ENCODE measurements around the gene TOR1AIP2. TPM values are rescaled to one million over a fixed set of nuclear protein-coding genes. Genes with fewer than 3 reads are reported as not detected.

The TOR1AIP2 gene
- polyA plus RNA-seq, 3 donors, result 5.1 to 12.5 (median 10.0) TPM

DNA sequence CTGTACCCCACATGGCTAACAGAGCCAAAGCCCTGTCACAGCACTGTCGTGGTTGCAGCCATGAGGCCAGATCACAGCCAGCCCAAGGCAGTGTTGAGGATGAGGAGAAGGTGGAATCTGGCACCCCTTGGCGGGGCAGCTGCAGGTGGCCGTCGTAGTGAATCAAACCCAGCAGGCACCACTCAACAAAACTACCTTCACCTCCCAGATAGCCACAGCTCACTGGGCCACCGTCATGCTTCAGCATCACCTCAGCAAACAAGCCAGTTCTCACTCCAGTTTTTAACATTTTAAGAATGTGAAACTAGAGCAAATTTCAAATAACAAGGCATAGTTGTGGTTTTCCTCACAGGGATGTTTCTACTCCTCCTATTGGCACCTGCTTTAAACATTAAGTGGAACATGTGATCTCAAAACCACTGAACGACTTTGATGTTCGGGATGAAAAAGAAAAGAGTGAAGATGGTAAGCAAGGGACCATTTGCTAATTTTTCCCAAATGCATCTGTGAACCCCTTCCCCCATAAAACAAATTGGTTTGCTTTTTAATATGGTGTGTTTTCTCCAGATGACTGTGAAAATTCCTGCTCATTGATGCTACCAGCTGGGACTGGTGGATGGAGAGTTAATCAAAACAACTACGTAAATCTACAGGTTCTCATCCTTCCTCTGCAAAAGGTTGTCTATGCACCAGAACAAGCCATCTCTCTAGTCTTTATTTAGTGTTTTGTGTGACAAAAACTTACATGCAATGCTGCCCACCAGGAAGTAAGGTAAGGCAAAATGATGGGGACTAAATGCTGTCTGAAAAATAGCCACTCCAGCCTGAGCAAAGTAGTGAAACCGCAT lies 45.5 kb downstream of the TOR1AIP2 start:
- WGBS, 3 donors, result 64 to 75% (median 66%) methylated on average over 9 of the region's 9 CpGs

DNA sequence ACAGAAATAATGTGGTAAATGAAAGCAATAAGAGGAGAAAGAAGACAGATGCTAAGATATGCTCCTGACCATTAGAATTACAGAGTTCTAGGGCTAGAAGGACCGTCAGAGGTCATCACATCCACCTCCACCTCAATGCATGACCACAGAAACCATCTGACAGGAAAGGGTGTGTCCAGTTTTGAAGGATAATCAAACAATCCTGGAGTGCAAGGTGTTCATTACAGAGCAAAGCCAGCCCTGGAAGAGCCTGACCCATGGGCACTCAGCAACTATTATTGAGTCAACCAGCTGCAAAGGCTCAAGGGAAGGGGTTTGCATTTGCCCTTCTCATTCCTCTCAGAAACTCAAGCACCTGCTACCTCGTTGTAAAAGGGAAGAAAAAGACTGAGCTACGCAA lies 46.4 kb downstream of the TOR1AIP2 start:
- WGBS, 3 donors, result 53 to 56% (median 55%) methylated on average over 3 of the region's 3 CpGs
- H3K27ac ChIP-seq (ENCODE audit: low read depth, low read length), result no peak overlapping the region

More for the DNA sequence above, 45.5 kb downstream of the TOR1AIP2 start:
- H3K27ac ChIP-seq (ENCODE audit: low read depth, low read length), result no peak overlapping the region

DNA sequence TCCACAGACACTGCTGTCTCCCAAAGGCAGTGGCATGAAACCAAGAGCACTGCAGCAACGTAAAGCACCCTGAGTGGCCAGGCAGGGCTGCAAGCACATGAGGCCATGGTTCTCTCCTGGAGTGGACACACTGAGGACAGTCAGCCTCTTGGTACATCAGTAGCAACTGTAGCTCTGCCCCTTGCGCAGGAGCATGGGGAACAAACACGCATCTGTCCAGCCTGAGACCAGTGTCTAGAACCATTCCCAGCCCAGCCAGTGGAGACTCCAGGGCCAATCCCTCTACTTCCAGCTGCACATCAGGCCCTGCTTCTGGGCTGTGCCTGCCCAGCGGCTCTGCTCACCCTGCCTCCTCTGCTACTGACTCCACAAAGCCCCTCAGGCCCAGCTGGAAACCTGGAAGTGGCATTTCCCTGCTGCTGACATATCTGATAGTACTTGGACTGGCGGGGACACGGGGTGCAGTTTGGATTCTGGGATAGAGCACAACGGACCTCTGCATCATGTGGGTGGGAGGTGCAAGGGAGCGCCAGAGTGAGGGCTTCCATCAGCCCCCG lies 49.0 kb downstream of the TOR1AIP2 start:
- H3K27ac ChIP-seq (ENCODE audit: low read depth, low read length), result no peak overlapping the region

GRCh38 chr1:179826626-179827280 lies 50.9 kb downstream of the TOR1AIP2 start:
- 73 to 78% (median 74%) methylated on average over 7 of the region's 7 CpGs for WGBS, 3 donors

More for the DNA sequence above, 49.0 kb downstream of the TOR1AIP2 start:
- 89 to 93% (median 90%) methylated on average over 9 of the region's 9 CpGs for WGBS, 3 donors

DNA sequence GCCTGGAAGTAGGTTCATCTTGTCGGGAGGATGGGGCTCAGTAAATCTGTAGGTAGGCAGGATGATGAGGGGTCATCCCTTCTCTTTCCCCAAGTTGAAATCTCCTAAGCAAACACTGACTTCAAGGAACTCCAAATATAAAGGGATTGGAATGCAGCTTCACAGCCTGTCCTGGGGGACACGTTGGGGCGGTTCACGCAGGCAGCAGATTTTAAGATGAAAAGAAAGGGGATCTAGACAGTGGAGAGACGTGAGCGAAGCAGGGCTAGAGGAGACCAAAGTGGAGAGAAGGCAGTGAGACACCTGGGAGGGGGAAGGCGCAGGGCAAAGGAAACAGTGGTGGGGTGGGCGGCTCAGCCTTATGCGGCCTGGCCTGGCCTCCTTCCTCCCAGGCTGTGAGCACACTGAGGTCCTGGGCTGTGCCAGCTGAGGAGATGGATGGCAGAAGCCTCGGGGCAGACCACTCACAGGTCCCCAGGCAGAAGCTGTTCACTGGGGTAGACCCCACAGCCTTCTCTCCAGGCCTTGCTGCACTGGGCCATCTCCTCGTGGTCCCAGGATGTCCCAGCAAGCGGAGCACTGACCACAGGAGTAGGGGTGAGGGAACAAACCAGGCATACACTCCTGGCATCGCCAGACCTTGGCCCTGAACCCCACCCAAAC lies 51.7 kb downstream of the TOR1AIP2 start:
- H3K27ac ChIP-seq (ENCODE audit: low read depth, low read length), result no peak overlapping the region
- WGBS, 3 donors, result 76 to 82% (median 78%) methylated on average over 12 to 13 of the region's 13 CpGs

More at GRCh38 chr1:179826626-179827280, 50.9 kb downstream of the TOR1AIP2 start:
- H3K27ac ChIP-seq (ENCODE audit: low read depth, low read length), result no peak overlapping the region

DNA sequence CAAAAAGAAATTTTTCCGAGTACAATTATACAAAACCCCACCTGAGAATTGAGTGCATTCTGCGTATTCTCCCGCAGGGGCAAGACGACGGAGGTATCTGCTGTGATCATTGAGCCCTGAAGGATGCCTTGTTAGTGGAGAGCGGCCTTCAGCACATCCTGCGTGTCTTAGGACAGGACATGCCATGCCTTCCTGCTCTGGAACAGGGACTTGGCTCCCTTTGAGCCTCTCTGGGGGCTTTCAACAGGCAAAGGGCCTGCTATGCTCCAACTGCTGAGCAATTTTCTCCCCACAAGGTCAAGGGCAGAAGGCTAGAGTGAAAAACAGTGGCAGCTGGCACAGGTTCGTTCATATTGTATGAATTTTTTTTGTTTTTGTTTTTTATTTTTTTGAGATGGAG lies 52.4 kb downstream of the TOR1AIP2 start:
- WGBS, 3 donors, result 77 to 83% (median 79%) methylated on average over 8 of the region's 8 CpGs
- H3K27ac ChIP-seq (ENCODE audit: low read depth, low read length), result no peak overlapping the region

DNA sequence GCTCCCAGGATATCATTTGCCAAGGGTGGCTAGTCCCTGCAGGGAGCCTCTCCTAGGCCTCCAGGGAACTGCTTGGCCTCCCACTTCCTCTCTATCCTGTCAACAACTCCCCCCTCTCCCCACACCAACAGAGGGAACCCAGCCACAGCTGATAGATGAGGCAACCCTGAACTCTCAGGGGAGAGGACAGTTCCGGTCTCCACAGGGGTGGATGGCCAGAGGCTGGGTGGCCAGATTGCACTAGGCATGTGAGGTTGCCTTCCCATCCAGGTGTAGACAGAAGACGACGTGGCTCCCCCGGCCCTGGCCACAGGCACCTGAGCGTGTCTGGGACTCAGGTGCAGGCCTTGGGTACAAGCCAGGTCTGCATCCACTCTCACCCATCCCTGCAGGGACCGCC lies 53.3 kb downstream of the TOR1AIP2 start:
- WGBS, 3 donors, result 78 to 91% (median 79%) methylated on average over 6 of the region's 6 CpGs
- no peak overlapping the region for H3K27ac ChIP-seq (ENCODE audit: low read depth, low read length)

- 90 to 94% (median 92%) methylated on average over 4 of the region's 4 CpGs for WGBS, 3 donors
Observed at GRCh38 chr1:179823693-179824092, 53.9 kb downstream of the TOR1AIP2 start.

DNA sequence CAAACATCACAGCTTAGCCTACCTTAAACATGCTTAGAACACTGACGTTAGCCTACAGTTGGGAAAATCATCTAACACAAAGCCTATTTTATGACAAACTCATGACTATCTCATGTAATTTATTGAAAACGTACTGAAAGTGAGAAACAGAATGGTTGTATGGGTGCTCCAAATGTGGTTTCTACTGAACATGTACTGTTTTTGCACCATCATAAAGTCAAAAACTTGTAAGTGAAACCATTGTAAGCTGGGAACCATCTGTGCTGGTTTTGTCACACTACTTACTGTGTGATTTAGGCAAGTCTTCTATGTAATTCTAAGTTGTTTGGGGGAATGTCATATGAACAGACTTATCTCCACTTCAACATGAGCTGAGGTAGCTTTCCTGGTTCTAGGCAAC lies 55.5 kb downstream of the TOR1AIP2 start:
- WGBS, 3 donors, result 81 to 96% (median 88%) methylated on average over 2 of the region's 2 CpGs
- no peak overlapping the region for H3K27ac ChIP-seq (ENCODE audit: low read depth, low read length)

More at GRCh38 chr1:179823693-179824092, 53.9 kb downstream of the TOR1AIP2 start:
- H3K27ac ChIP-seq (ENCODE audit: low read depth, low read length), result no peak overlapping the region

- H3K27ac ChIP-seq (ENCODE audit: low read depth, low read length), result no peak overlapping the region
- 81 to 83% (median 82%) methylated on average over 9 of the region's 9 CpGs for whole genome bisulfite sequencing, 3 donors
Observed at GRCh38 chr1:179821524-179821923, 56.1 kb downstream of the TOR1AIP2 start.

DNA sequence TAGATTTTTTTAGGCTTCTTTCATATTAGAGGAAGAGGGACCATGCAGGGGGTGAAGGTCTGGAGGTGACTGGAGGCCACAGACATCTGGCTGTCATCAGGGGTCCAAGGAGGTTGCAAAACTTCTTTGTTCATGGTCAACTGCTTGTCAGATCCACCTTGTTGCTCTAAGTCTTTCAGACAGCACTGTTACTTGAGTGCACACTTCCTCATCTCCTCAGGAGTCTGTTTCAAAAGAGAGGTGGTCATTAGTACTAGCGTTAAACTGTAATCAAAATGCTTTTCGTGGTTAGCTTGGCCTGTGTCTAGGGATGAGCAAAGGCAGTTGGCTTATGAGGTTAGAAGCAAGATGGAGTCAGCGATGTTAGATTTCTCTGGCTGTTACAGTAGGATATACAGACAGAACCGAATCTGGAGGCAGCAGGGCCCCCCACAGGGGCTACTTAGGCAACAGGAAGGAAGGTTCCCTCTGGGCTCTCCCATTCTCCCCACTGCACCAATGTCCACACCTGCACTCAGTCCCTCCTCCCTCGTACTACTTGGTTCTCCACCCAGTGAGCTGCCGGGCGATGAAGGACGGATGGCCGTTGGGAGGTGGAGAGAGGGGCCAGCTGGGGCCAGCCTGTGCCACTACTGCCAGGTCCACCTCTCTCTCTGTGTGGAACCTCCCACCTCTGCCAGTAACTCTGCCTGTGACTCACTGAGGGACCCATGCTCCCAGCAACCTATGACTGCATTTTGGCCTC lies 57.2 kb downstream of the TOR1AIP2 start:
- H3K27ac ChIP-seq (ENCODE audit: low read depth, low read length), result no peak overlapping the region
- WGBS, 3 donors, result 60 to 82% (median 77%) methylated on average over 9 of the region's 9 CpGs

GRCh38 chr1:179818743-179819173 lies 58.8 kb downstream of the TOR1AIP2 start:
- no peak overlapping the region for H3K27ac ChIP-seq (ENCODE audit: low read depth, low read length)
- 53 to 68% (median 65%) methylated on average over 14 of the region's 14 CpGs for WGBS, 3 donors

DNA sequence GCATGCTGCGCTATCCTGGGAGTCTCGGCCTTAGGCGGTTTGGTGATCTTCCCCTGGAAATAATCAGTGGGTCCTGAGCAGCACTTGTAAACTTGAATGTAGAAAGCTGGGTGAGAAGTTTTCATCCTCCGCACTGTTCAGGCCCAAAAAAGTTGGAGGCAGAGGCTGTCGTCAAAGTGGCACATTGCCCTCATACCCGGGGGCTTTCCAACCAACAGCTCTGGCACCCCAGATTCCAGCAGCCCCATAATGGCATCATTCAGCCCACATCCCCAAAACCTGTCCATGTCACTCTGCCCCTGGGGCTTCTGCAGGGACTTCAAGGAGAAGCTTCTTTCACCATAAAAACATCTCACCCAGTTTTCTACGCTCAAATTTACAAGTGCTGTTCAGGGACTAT lies 59.3 kb downstream of the TOR1AIP2 start:
- WGBS, 3 donors, result 77 to 88% (median 81%) methylated on average over 7 of the region's 7 CpGs

GRCh38 chr1:179817789-179818188 lies 59.8 kb downstream of the TOR1AIP2 start:
- no peak overlapping the region for H3K27ac ChIP-seq (ENCODE audit: low read depth, low read length)
- 57 to 74% (median 59%) methylated on average over 8 of the region's 8 CpGs for WGBS, 3 donors

More for the DNA sequence above, 59.3 kb downstream of the TOR1AIP2 start:
- H3K27ac ChIP-seq (ENCODE audit: low read depth, low read length), result no peak overlapping the region

DNA sequence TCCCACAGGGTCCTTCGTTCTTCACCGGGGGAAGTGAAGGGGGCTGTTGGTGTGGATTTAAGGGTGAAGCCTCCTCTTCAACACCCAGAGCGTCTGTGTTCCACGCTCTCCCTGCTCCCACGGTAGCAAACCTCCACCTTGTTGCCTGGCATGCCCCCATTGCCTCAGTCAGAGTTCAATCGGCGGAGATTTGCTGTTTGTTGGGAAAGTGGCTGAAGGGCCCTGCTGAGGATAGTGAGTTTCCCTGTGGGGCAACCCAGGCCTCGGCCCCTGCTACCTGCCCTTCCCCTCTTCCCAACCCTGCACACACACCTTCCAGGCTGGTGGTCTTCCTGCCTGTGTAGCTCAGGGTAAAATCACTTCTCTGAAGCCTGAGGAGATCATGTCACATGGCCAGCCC lies 60.5 kb downstream of the TOR1AIP2 start:
- WGBS, 3 donors, result 89 to 96% (median 95%) methylated on average over 8 of the region's 8 CpGs
- no peak overlapping the region for H3K27ac ChIP-seq (ENCODE audit: low read depth, low read length)

GRCh38 chr1:179816196-179816960 lies 61.2 kb downstream of the TOR1AIP2 start:
- H3K27ac ChIP-seq (ENCODE audit: low read depth, low read length), result no peak overlapping the region
- 55 to 69% (median 65%) methylated on average over 17 of the region's 17 CpGs for WGBS, 3 donors

DNA sequence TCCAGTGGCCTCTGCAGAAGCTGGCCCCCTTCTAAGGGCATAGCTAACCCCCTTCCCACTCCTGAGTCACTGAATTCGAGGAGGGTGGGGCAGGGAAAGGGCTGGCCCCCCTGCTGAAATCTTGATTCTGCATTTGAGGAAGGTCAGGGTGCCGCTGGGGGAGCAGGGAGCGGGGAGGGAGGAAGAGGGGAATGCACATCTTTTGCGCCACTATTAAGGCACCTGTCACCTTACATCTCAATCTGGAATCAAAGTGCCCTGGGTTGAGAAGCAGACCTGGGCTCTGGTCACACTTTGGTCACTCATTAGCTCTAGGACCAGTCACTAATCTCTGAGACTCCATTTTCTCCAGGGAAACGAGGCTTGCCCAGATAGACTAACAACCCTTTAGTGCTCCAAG lies 62.0 kb downstream of the TOR1AIP2 start:
- H3K27ac ChIP-seq (ENCODE audit: low read depth, low read length), result no peak overlapping the region

DNA sequence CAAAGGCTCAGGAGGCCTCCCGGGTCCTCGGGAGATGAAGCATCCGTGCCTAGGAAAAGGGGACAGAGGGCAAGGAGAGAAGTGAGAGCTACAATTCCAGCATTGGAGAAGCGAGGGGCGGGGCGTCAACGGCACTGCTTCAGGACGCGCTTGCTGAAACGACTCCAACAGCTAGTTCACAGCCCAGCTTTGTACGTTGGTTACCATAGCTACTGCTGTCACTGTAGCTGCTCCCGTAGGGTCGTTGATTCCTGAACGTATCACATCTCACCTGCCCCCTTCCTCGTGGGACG lies 63.1 kb downstream of the TOR1AIP2 start:
- H3K27ac ChIP-seq (ENCODE audit: low read depth, low read length), result no peak overlapping the region
- WGBS, 3 donors, result 1% methylated on average over 16 of the region's 16 CpGs

More for the DNA sequence above, 62.0 kb downstream of the TOR1AIP2 start:
- WGBS, 3 donors, result 17 to 36% (median 23%) methylated on average over 4 to 5 of the region's 5 CpGs

Data from adipose tissue (tissue), 3 donors.